ENCODE data around the gene ZNF580.

Gene ZNF580

GRCh38 chr19:55681131-55682092 lies 40.6 kb downstream of the ZNF580 start:
- no peak for DNase-seq

- no peak for DNase-seq
These were observed 42.9 kb downstream of the ZNF580 start for GRCh38 chr19:55683449-55684261.

DNA sequence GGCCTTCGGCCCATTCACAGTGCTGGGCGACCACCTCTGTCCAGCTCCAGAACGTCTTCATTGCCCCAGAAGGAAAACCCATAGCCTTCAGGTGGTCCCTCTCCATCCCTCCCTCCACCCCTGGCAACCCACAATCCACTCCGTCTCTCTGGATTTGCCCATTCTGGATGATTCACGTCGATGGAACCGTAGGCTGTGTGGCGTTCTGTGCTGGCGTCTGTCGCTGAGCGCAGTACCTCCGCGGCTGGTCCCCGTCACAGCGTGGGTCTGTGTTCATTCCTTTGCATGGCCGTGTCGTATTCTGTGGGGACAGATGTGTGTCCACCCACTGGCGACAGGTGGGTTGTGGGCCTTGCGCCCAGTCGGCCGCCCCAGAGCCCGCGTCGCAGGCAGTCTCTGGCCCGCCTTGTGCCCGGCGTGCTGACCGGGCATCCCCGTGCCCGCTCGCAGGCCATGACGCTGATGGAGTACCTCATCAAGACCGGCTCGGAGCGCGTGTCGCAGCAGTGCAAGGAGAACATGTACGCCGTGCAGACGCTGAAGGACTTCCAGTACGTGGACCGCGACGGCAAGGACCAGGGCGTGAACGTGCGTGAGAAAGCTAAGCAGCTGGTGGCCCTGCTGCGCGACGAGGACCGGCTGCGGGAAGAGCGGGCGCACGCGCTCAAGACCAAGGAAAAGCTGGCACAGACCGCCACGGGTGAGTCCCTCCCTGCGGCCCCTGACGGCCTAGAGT lies 44.3 kb downstream of the ZNF580 start:
- DNase-seq = no peak

DNA sequence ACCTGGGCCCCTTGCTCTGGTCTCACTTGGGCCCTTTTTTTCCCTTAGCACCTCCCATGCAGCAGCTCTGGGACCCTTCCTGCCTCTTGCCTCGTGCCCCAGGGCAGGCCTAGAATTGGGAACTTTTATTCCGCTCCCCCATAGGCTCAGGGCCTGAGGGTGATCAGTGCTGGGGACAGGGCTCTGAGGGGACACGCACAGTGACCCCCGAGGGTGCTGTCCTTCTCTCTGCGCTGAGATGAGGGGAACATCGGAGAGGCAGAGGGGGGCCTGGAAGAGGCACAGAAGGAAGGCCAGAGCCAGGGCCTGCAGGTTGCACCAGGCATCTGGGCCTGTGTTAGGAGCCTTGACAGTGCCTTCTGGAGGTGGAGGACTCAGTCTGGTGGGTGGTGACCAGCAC lies 45.0 kb downstream of the ZNF580 start:
- DNase-seq = no peak

- DNase-seq = no peak
These were observed 45.7 kb downstream of the ZNF580 start for GRCh38 chr19:55686311-55687050.

DNA sequence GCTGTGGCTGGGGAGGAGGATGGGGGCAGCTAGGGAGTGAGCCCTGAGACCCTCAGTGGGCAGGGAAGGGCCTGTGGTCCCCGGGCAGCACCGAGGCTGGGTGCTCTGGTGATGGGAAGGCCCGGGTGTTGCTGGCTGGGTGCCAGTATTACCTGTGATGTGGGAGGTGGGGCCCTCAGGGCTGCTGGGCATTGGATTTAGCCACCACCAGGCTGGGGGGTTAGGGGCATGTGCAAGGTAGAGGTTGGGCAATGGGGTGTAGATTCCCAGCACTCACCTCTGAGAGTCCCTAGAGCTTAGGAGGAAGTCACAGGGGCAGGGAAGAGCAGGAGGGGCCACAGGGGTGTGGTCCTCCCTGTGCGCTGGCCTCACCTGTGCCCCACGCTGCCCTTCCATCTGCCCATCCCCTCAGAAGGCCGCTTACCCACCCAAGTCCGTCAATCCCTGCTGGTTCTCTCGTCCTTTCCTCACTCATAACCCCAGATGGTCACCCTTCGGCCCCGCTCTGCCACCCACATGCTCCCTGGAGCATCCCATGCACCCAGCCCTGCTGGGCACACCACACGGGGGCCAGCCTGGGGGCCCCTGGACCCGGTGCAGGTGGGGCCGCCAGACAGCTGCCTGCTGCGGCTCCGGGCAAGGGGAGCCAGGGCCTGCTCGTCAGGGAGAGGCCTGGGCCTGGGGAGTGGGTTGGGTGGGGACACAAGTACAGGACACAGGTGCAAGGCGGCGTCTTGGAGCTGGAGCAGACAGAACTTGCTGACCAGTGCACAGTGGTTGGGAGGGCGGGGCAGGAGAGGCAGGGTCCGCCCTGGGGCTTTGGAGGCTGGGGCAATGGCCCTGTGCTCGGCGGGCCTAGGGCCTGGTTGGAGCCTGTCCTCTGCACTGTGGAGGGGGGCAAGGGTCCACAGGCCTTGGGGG lies 46.7 kb downstream of the ZNF580 start:
- no peak for DNase-seq

DNA sequence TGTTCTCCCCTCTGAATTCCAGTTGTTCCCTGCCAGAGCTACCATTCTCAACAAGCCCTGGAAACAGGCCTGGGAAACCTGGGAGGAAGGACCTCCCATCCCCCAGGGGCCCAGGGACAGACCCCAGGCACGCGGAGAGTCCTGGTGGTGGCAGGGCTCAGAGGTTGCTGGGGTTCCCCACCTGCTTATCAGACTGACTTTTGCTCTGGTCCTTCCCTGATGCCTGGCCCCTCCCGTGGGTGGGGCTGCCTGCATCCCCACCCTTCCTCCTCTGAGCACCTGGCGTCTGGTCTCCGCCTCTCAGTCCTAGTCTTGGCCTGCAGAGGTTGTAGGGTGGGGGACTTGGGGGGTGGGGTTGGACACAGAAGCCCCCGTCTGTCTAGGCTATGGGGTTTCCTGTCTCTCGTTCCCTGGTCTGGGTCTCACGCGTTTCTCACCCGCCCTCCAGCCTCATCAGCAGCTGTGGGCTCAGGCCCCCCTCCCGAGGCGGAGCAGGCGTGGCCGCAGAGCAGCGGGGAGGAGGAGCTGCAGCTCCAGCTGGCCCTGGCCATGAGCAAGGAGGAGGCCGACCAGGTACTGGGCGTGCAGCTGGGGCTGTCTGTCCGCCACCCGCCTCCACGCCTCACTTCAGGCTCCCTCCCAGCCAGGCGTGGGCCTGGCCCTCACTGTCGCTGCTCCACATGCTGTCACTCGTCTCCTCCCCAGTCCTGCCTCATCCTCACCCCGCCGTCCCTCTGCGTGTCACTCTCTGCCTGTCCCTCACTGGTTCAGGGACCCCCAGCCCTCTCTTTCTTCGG lies 47.8 kb downstream of the ZNF580 start:
- peak; percentile 50 for DNase-seq

DNA sequence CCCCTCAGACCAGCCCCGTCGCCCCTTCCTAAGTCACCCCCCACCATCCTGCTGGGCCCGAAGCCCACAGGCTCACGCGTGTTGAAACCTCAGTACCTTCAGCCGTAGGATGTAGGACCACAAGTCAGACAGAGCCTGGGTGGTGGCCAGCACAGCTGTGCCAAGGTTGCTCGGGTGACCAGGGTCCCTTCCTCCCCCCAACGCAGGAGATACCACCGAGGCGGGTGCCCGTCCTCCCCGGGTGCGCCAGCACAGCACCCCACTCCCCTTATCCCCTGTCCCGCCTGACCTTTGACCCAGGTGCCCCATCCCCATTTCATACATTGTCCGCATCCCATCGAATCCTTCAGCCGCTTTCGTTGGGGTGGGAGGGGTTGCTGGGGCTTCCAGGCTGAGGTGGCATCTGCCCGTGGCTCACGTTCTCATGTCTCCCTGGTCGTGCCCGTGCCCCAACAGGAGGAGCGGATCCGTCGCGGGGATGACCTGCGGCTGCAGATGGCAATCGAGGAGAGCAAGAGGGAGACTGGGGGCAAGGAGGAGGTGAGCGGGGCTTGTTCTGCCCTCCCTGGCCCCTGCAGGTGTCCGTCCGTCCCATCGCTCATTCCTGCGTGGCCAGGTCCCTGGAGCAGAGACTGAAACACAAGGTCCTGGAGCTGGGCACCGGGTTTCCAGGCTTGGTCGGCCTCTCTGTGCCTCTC lies 48.8 kb downstream of the ZNF580 start:
- DNase-seq = no peak

- no peak for DNase-seq
These were observed 49.4 kb downstream of the ZNF580 start for GRCh38 chr19:55690109-55690768.

DNA sequence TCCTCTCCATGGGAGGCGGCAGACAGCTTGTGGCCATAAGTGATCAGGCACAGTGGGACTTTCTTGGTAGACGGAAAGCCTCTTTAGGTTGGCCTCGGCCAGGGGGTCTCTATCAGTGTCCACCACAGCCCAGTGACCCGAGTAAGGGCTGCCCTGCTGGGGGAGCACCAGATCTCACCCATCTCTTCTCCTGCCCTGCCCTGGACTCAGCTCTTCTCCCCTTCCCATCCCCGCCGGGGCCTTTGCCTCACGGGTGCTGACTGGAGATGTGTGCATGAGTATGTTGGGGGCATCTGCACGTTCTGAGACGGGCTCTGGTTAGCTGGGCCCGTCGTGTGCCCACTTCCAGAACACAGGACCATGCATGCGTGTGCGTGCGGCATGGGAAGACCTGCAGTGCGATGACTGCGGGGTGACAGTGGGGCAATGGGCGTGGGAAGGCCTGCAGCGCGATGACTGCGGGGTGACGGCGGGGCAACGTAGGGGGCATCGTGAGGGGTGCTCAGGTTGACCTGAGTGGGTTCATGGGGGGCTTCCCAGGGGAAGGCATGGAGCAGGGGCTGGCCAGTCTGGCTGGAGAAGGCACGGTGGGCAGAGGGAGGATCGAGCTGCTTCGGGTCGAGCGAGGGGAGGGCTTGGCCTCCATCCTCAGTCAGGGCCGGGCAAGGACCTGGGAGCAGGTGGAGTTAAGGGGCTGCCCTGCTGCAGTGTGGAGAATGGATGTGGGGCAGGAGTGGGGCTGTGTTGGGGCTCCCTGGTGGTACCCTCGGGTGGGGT lies 50.2 kb downstream of the ZNF580 start:
- no peak for DNase-seq

GRCh38 chr19:55691561-55692481 lies 51.0 kb downstream of the ZNF580 start:
- DNase-seq = no peak

- no peak for DNase-seq
These were observed 51.9 kb downstream of the ZNF580 start for GRCh38 chr19:55692681-55693081.
